Mucosa of descending colon (tissue), 3 donors: ENCODE measurements around the gene TJP3. TPM values are rescaled to one million over a fixed set of nuclear protein-coding genes. Genes with fewer than 3 reads are reported as not detected.

ENCODE experiments used
- ATAC-seq: fragments of 200-7000 bp; cut with Tn5 transposase; one replicate; pipeline ENCODE4 v1.9.1; 2020; ENCODE audit warnings: mild to moderate bottlenecking, moderate library complexity
- DNase-seq, 3 donors: peaks; one replicate each; pipeline ENCODE4 v3.0.0-alpha.2; 2020
- H3K36me3 ChIP-seq: fragments of 200-600 bp; one replicate; pipeline ENCODE4 v1.8.0; 2021; ENCODE audit warnings: low read depth, mild to moderate bottlenecking
- H3K4me1 ChIP-seq: fragments of 200-600 bp; one replicate; pipeline ENCODE4 v1.8.0; 2021; ENCODE audit warnings: low read depth, mild to moderate bottlenecking
- H3K4me3 ChIP-seq: fragments of 200-600 bp; one replicate; pipeline ENCODE4 v1.8.0; 2021; ENCODE audit warnings: mild to moderate bottlenecking
- H3K9me3 ChIP-seq: fragments of 200-600 bp; one replicate; pipeline ENCODE4 v1.8.0; 2021; ENCODE audit warnings: mild to moderate bottlenecking
- intact Hi-C, 2 donors: fragments of 100-400 bp; cut with DNase I in 1 of 2; cut with micrococcal nuclease in 1 of 2; formaldehyde crosslinking; loops; one replicate each; pipeline versions ENCODE4 v1.11.0 to v1.11.1; 2022; cut with DNase I, micrococcal nuclease
- total RNA-seq, 3 donors: library from RNA; stranded (reverse); fragmentation: NEBNext Ultra II Directional in 2 of 3; extraction: Animal tissue kit (Norgen Biotek cat#: 25700) in 2 of 3; gene quantifications; one replicate each; pipeline versions ENCODE4 v1.2.1 to v1.2.4, GENCODE V29; 2021 to 2023
- TF ChIP-seq, protein P1 (sequence below): fragments of 200-600 bp; IDR thresholded peaks from one replicate; pipeline ENCODE4 v1.8.0; 2022; ENCODE audit warnings: antibody characterized with exemption, mild to moderate bottlenecking
- donor health status: DM: no; HTN: no; CAD: no; lungs with moderate emphysema.
- donor health status: DM: no; HTN: no; CAD: no.
- donor health status: DM: no; HTN: yes; CAD: no.

TJP3 gene
- total RNA-seq, 3 donors from 2014 or later, result 167 to 357 (median 285) TPM

DNA sequence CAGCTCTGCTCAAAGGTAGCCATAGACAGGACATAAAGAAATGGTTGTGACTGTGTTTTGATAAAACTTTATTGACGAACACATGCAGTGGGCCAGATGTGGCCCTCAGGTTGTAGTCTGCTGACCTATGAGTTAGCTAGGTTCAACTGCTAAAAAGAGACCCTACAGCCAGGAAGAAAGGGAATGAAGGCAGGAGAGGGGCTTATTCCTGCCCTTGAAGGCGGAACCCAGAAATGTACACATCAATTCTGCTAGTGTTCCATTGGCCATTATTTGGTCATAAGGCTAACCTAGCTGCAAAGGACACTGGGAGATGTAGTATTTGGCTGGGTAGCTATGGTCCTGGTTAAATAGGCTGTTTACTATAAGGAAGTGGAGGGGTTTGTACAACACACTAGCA lies 35.3 kb downstream of the TJP3 start:
- TF ChIP-seq, protein P1, sequence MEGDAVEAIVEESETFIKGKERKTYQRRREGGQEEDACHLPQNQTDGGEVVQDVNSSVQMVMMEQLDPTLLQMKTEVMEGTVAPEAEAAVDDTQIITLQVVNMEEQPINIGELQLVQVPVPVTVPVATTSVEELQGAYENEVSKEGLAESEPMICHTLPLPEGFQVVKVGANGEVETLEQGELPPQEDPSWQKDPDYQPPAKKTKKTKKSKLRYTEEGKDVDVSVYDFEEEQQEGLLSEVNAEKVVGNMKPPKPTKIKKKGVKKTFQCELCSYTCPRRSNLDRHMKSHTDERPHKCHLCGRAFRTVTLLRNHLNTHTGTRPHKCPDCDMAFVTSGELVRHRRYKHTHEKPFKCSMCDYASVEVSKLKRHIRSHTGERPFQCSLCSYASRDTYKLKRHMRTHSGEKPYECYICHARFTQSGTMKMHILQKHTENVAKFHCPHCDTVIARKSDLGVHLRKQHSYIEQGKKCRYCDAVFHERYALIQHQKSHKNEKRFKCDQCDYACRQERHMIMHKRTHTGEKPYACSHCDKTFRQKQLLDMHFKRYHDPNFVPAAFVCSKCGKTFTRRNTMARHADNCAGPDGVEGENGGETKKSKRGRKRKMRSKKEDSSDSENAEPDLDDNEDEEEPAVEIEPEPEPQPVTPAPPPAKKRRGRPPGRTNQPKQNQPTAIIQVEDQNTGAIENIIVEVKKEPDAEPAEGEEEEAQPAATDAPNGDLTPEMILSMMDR, result no peak
- peaks cover 2% of the 10 kb centered on the region for H3K36me3 ChIP-seq
- no peak overlapping the region for H3K4me3 ChIP-seq
- ATAC-seq (peak; percentile 29), DNase-seq (no peak)
- H3K9me3 ChIP-seq, result no peaks in the 10 kb centered on the region
- no peaks in the 10 kb centered on the region for H3K4me1 ChIP-seq
- intact Hi-C loops, result no loop called here

GRCh38 chr19:3745363-3746045 lies 37.3 kb downstream of the TJP3 start:
- no peak for DNase-seq
- no peaks in the 10 kb centered on the region for H3K9me3 ChIP-seq
- ATAC-seq, result no peak
- peaks cover 2% of the 10 kb centered on the region for H3K36me3 ChIP-seq
- TF ChIP-seq, protein P1, result no peak
- intact Hi-C loops, result no loop called here
- H3K4me1 ChIP-seq, result no peaks in the 10 kb centered on the region
- H3K4me3 ChIP-seq, result no peak overlapping the region

- H3K36me3 ChIP-seq, result peaks cover 2% of the 10 kb centered on the region
- TF ChIP-seq, protein P1, result no peak
- H3K4me1 ChIP-seq, result no peaks in the 10 kb centered on the region
- no peaks in the 10 kb centered on the region for H3K9me3 ChIP-seq
- intact Hi-C loops, result no loop called here
- DNase-seq (no peak), ATAC-seq (no peak)
- no peak overlapping the region for H3K4me3 ChIP-seq
Measured at GRCh38 chr19:3746371-3747056, 38.3 kb downstream of the TJP3 start.

DNA sequence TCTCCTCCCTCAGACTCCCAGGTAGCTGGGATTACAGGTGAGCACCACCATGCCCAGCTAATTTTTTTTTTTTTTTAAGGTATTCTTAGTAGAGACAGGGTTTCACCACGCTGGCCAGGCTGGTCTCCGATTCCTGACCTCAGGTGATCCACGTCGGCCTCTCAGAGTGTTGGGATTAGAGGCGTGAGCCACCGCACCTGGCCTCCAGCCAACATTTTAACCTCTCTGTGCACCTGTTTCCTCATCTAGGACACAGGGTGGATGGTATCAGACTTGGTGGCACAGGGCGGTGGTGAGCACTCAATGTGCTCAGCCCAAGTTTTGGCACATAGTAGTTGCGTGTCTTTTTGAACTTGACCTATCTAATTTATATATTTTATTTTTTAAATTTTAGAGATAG lies 40.8 kb downstream of the TJP3 start:
- DNase-seq, result no peak

DNA sequence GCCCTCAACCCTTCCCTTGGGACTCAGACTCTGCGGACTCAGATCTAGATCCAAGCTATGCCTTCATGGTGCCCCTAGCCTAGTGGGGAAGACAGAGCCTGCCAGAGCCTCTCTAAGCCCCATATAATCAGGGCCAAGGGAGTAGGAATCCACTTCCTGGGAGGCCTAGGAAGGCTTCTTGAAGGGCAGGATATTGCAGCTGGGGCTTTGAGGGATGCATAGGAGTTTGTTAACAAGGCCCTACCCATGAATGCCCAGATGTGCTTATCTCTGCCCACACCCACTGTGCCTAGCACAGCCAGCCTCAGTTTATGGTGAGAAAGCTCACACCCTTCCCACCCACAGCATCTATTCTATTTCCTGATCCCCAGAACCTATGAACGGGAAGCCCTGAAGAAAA lies 42.0 kb downstream of the TJP3 start:
- Histone ChIP-seq H3K36me3 (peaks cover 2% of the 10 kb centered on the region), H3K4me3 (no peak overlapping the region), H3K9me3 (no peaks in the 10 kb centered on the region), H3K4me1 (no peaks in the 10 kb centered on the region)
- intact Hi-C loops, result no loop called here
- ATAC-seq (no peak), DNase-seq (no peak)
- TF ChIP-seq, protein P1, result no peak

More for the DNA sequence above, 40.8 kb downstream of the TJP3 start:
- peaks cover 2% of the 10 kb centered on the region for H3K36me3 ChIP-seq
- H3K4me3 ChIP-seq, result no peak overlapping the region
- TF ChIP-seq, protein P1, result no peak
- peak; percentile 30 for ATAC-seq
- intact Hi-C loops, result no loop called here
- no peaks in the 10 kb centered on the region for H3K4me1 ChIP-seq
- no peaks in the 10 kb centered on the region for H3K9me3 ChIP-seq
